ENCODE results near the gene RHPN2.

The RHPN2 gene

GRCh38 chr19:33093420-33094210 is 28.9 kb upstream of the RHPN2 start:
- no peak for DNase-seq
- no peak for TF ChIP-seq CTCF (IDR thresholded peaks at IDR 0.05)
- peaks cover 51% of the 10 kb centered on the region for H3K36me3 Mint-ChIP-seq (ENCODE audit: low read depth)
- H3K27me3 Mint-ChIP-seq (ENCODE audit: low read depth, poor library complexity), result no peaks in the 10 kb centered on the region
- no peaks in the 10 kb centered on the region for H3K4me1 Mint-ChIP-seq
- no peak overlapping the region for H3K4me3 Mint-ChIP-seq
- H3K9me3 Mint-ChIP-seq, result no peaks in the 10 kb centered on the region
- H3K27ac Mint-ChIP-seq, result peak overlapping the region; percentile 74

- TF ChIP-seq CTCF (IDR thresholded peaks at IDR 0.05), result no peak
- Mint-ChIP-seq H3K4me1 (no peaks in the 10 kb centered on the region), H3K36me3 (ENCODE audit: low read depth) (peaks cover 31% of the 10 kb centered on the region), H3K27me3 (ENCODE audit: low read depth, poor library complexity) (no peaks in the 10 kb centered on the region), H3K27ac (no peak overlapping the region), H3K4me3 (no peak overlapping the region), H3K9me3 (no peaks in the 10 kb centered on the region)
- DNase-seq, result no peak
Measured at GRCh38 chr19:33090179-33090578, 25.5 kb upstream of the RHPN2 start.

GRCh38 chr19:33089010-33089409 is 24.3 kb upstream of the RHPN2 start:
- DNase-seq, result no peak
- H3K36me3 Mint-ChIP-seq (ENCODE audit: low read depth), result peaks cover 29% of the 10 kb centered on the region
- no peaks in the 10 kb centered on the region for H3K4me1 Mint-ChIP-seq
- TF ChIP-seq CTCF (IDR thresholded peaks at IDR 0.05), result no peak
- peak overlapping the region; percentile 18 for H3K27ac Mint-ChIP-seq
- no peak overlapping the region for H3K4me3 Mint-ChIP-seq
- H3K27me3 Mint-ChIP-seq (ENCODE audit: low read depth, poor library complexity), result no peaks in the 10 kb centered on the region
- no peaks in the 10 kb centered on the region for H3K9me3 Mint-ChIP-seq

- no peak for DNase-seq
- Mint-ChIP-seq H3K27me3 (ENCODE audit: low read depth, poor library complexity) (no peaks in the 10 kb centered on the region), H3K27ac (no peak overlapping the region), H3K36me3 (ENCODE audit: low read depth) (peaks cover 20% of the 10 kb centered on the region), H3K9me3 (no peaks in the 10 kb centered on the region), H3K4me3 (no peak overlapping the region), H3K4me1 (peaks cover 4% of the 10 kb centered on the region)
- TF ChIP-seq CTCF (IDR thresholded peaks at IDR 0.05), result no peak
Measured at GRCh38 chr19:33086955-33087354, 22.3 kb upstream of the RHPN2 start.

- Mint-ChIP-seq H3K4me1 (peaks cover 15% of the 10 kb centered on the region), H3K4me3 (no peak overlapping the region), H3K27me3 (ENCODE audit: low read depth, poor library complexity) (no peaks in the 10 kb centered on the region), H3K27ac (no peak overlapping the region), H3K36me3 (ENCODE audit: low read depth) (peaks cover 16% of the 10 kb centered on the region), H3K9me3 (no peaks in the 10 kb centered on the region)
- TF ChIP-seq CTCF (IDR thresholded peaks at IDR 0.05), result no peak
- DNase-seq, result no peak
Measured at GRCh38 chr19:33085570-33086128, 21.0 kb upstream of the RHPN2 start.
